ENCODE data around the gene UXS1. TPM values are rescaled to one million over a fixed set of nuclear protein-coding genes. Genes with fewer than 3 reads are reported as not detected.
"Not testable (repeated sequence)": the region's sequence is repeated elsewhere in the genome, so short reads cannot be mapped to it uniquely, and the experiment has no call there.

Gene UXS1
- total RNA-seq, 1 experiment from 2014 or later = 20.9 TPM

DNA sequence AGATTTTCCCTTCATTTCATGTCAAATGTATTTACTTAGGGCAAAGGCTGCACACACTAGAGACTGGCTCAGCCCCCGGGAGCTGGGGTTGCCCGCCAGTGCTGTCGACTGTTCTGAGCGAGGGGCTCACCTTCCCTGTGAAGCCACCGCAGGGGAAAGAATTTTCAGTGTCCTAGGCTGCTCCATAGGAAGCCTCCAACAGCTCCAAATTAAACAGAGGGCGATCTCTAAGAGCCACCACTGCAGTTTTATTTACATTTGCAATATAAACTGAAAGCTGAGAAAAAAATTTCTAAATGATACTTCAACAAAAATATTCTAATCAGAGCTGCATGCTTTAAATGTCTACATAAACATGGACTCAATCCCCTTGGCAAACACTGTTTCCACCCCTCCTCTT is 54.0 kb downstream of the UXS1 start:
- Histone ChIP-seq H3K36me3 (replicated peaks; ENCODE audit: control insufficient read depth, insufficient read depth, low read length) (peaks cover 6% of the 10 kb centered on the region), H3K27me3 (ENCODE audit: control insufficient read depth, insufficient read depth, low read length) (no peaks in the 10 kb centered on the region), H3K4me3 (ENCODE audit: insufficient read depth, low read depth, low read length) (no peak overlapping the region)
- DNase-seq = no peak

DNA sequence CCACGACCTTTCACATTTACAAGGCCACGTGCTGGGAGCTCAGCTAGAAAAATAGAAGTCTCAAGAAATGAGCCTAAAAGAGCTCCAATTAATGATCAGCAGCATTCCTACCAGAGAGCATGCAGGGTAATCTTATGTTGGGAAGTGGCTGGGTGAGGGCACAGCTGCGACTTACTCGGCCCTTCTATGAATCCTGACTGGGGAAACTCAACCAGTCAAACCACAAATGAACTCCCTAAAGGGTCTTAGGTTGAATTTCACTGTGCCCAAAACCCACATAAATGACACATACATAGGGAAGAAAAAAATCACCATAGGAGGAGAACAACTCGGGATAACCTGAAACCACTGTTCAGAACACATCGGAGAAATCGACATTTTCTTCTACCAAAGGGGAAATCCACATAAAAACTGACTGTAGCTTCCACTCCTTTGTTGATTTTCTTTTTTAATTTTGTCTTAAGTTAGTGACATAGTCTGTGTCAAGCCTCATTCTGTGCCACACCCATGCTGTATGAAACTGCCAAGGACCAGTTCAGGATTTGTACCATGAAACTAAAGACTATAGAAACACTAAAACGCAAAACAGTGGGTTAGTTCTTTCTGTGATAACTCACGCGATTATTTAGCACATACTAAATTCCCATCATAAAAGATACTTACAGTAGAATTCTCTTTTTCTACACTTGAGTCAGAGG is 54.7 kb downstream of the UXS1 start:
- Histone ChIP-seq H3K36me3 (replicated peaks; ENCODE audit: control insufficient read depth, insufficient read depth, low read length) (peaks cover 6% of the 10 kb centered on the region), H3K4me3 (ENCODE audit: insufficient read depth, low read depth, low read length) (no peak overlapping the region), H3K27me3 (ENCODE audit: control insufficient read depth, insufficient read depth, low read length) (no peaks in the 10 kb centered on the region)
- DNase-seq = no peak

DNA sequence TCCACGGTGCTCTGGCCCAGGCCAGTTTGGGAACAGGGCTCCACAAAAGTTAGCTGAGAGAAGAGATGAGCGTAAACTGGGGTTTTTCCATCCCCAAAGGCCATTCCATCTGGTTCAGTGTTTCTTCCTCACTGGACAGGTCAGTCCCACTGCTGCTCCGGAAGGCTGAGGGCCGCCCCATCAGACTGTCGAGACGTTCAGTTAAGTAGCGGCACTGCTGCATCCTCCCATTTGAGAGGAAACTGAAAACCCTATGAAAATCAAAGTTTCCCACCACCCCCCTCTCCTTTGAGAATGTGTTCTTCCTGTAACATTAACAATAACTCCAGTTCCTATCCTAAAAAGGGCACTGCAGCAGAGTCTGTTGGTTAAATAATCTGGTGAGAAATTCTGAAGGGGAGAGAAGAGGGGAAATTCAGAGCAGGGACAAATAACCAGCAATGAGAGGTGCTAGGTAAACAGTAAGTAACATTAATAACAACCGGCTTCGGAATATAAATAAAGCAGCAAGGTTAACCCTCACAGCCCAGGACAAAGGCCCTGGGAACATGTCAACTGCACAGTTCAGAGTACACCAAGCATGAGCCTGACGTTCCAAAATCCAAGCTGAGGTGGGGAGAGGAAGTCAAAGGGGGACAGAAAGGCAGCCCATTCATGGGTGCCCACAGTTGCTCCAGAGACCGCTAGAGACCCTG is 55.4 kb downstream of the UXS1 start:
- Histone ChIP-seq H3K36me3 (replicated peaks; ENCODE audit: control insufficient read depth, insufficient read depth, low read length) (peaks cover 5% of the 10 kb centered on the region), H3K27me3 (ENCODE audit: control insufficient read depth, insufficient read depth, low read length) (no peaks in the 10 kb centered on the region), H3K4me3 (ENCODE audit: insufficient read depth, low read depth, low read length) (no peak overlapping the region)
- no peak for DNase-seq

DNA sequence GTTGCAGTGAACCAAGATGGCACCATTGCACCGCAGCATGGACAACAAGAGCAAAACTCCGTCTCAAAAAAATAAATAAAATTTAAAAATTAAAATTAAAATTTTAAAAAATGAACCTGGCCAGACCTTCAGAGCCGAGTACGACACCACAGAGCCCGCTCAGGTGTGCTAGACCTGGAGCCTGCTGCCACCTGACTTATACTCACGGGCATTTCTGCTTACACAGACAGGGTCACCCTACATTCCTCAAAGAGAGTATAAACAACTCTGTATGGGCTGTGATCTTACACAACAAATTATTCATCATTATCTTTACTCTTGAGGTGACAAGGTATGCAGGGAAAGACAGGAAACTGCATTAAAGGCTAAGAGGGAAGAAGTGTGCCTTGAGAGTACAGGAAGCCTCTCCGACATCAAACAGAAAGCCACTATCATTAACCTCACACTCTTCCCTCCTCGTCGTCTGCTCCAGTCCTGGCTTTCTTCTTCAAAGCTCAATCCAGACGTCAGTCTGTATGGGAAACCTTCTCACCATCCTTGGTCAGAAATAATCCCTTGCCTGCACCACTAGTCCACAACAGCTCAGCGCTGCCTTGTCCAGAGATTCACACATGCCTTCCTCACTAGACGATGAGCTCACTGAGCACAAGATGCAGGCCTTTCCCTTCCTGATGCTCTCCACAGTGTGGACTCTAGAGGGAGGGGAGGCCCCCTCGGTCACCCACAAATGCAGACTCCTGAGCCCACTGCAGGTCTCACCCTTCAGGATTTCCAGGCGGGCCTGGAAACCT is 56.2 kb downstream of the UXS1 start:
- H3K36me3 ChIP-seq (replicated peaks; ENCODE audit: control insufficient read depth, insufficient read depth, low read length) = peaks cover 3% of the 10 kb centered on the region
- H3K4me3 ChIP-seq (ENCODE audit: insufficient read depth, low read depth, low read length) = no peak overlapping the region
- DNase-seq = no peak
- no peaks in the 10 kb centered on the region for H3K27me3 ChIP-seq (ENCODE audit: control insufficient read depth, insufficient read depth, low read length)

DNA sequence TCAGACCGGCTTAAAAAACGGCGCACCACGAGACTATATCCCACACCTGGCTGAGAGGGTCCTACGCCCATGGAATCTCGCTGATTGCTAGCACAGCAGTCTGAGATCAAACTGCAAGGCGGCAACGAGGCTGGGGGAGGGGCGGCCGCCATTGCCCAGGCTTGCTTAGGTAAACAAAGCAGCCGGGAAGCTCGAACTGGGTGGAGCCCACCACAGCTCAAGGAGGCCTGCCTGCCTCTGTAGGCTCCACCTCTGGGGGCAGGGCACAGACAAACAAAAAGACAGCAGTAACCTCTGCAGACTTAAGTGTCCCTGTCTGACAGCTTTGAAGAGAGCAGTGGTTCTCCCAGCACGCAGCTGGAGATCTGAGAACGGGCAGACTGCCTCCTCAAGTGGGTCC is 62.9 kb downstream of the UXS1 start:
- DNase-seq; H3K36me3 ChIP-seq (replicated peaks; ENCODE audit: control insufficient read depth, insufficient read depth, low read length); H3K27me3 ChIP-seq (ENCODE audit: control insufficient read depth, insufficient read depth, low read length): not testable (repeated sequence)
- peak overlapping the region; percentile 10; the same call in 1 of the 2 replicates for H3K4me3 ChIP-seq (ENCODE audit: insufficient read depth, low read depth, low read length)

DNA sequence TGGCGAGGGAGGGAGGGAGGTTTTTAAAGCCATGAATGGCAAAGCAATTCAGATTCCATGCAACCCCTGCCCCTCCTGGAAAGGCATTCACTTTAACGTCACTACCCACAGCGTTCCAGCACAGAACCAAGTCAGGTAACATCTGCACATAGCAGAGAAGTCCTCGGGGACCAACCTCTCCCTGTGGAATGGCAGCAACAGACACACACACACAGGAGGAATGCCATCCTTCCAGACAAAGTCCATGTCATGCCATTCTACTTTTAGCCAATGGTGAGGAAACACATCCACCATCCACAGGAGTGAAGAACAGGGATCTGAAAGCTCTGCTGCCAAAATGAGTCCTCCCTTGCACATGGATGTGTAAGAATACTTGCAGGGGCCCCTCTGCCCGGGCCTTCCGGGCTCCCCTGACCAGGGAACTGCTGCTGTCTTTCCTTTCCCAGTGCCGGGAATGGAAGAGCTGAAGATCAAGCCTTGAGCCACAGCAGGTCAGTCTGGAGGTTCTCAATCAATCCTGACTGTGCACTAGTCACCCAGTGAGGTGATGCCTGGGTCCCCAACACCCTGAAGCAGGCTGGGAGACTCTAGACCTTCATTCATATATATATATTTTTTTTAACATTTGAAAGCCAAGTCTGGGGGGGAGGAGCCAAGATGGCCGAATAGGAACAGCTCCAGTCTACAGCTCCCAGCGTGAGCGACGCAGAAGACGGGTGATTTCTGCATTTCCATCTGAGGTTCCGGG is 63.7 kb downstream of the UXS1 start:
- Histone ChIP-seq H3K27me3 (ENCODE audit: control insufficient read depth, insufficient read depth, low read length) (no peaks in the 10 kb centered on the region), H3K4me3 (ENCODE audit: insufficient read depth, low read depth, low read length) (peak overlapping the region; percentile 10; the same call in 1 of the 2 replicates), H3K36me3 (replicated peaks; ENCODE audit: control insufficient read depth, insufficient read depth, low read length) (peaks cover 1% of the 10 kb centered on the region)
- DNase-seq = no peak

DNA sequence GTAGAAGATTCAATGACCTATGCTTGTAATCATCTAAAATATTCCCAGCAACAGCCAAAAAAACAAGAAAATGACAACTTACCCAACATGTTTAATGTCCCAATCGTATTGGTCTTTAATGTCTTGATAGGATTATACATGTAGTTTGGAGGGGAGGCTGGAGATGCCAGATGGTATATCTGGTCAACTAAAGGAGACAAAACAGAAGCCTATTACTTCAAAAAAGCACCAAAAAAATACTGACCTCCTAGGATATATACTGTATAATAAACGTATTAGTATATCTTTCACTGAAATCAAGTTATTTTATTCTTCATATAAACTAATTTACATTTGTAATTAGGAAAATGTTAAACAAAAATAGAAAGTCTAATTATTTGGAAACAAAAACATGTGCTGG is 64.5 kb downstream of the UXS1 start:
- no peak for DNase-seq
- Histone ChIP-seq H3K27me3 (ENCODE audit: control insufficient read depth, insufficient read depth, low read length) (no peaks in the 10 kb centered on the region), H3K36me3 (replicated peaks; ENCODE audit: control insufficient read depth, insufficient read depth, low read length) (peaks cover 5% of the 10 kb centered on the region), H3K4me3 (ENCODE audit: insufficient read depth, low read depth, low read length) (no peak overlapping the region)

DNA sequence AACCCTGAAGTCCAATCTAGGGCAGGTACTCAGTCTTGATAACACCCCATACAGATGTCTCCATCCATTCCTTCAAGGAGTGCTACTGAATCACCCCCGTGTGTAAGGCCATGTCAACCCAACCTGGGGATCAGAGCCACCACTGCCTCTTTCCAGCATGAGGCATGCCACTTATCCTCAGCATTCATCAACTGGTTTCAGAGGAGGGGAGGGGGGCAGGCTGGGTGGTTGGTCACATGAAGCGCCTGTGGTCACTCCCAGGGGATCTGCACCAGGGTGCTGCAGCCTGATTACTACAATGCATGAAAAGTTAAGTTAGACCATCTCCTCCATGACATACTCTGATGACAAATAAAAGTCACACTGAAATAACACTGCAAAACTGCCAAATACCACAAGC is 65.0 kb downstream of the UXS1 start:
- peaks cover 5% of the 10 kb centered on the region for H3K36me3 ChIP-seq (replicated peaks; ENCODE audit: control insufficient read depth, insufficient read depth, low read length)
- DNase-seq = no peak
- no peaks in the 10 kb centered on the region for H3K27me3 ChIP-seq (ENCODE audit: control insufficient read depth, insufficient read depth, low read length)
- H3K4me3 ChIP-seq (ENCODE audit: insufficient read depth, low read depth, low read length) = no peak overlapping the region

DNA sequence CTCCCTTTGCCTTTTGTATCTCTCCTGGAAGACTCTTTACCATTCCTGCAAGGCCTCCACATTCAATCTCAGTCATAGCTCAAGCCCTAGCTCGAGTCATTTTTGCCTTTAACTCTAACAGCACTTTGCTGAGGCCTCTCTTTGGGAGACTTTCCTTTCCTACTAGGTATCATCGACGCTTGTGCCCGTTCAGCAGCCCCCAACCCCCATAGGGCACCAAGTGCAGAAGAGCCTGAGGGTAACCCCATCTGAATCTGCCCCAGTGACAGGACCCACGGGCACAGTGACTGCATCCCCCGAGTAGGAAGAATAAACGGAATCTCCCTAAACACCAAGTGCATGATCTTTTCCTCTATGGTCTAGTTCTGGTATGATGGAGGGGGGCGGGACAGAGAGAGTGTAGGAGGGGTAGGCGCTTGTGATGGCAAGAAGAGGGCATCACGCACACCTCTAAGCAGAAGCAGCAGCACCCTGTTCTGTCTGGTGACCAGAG is 66.3 kb downstream of the UXS1 start:
- Histone ChIP-seq H3K36me3 (replicated peaks; ENCODE audit: control insufficient read depth, insufficient read depth, low read length) (peaks cover 6% of the 10 kb centered on the region), H3K4me3 (ENCODE audit: insufficient read depth, low read depth, low read length) (no peak overlapping the region), H3K27me3 (ENCODE audit: control insufficient read depth, insufficient read depth, low read length) (no peaks in the 10 kb centered on the region)
- DNase-seq = no peak

DNA sequence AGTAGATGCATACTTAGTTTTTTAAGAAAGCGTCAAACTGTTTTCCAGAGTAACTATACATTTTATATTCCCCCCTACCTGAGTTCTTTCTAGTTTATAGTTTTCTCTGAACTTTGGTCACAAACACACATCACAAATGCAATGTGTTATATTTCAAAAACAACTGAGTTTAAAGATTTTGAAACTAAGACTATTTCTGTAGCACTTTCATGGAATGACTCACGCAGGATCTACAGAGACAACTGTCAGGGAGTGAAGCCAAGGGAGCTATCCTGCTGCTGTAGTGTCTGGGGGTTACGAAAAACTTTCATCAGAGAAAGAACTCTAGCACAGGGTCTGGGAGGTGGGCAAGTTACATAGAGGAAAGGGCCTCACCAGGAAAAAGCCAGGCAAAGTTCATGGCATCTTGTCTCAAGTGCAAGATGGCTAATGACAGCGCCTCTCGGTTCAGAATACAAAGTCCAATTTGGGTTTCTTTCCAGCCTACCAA is 66.8 kb downstream of the UXS1 start:
- DNase-seq = no peak
- Histone ChIP-seq H3K27me3 (ENCODE audit: control insufficient read depth, insufficient read depth, low read length) (no peaks in the 10 kb centered on the region), H3K36me3 (replicated peaks; ENCODE audit: control insufficient read depth, insufficient read depth, low read length) (peaks cover 9% of the 10 kb centered on the region), H3K4me3 (ENCODE audit: insufficient read depth, low read depth, low read length) (no peak overlapping the region)

DNA sequence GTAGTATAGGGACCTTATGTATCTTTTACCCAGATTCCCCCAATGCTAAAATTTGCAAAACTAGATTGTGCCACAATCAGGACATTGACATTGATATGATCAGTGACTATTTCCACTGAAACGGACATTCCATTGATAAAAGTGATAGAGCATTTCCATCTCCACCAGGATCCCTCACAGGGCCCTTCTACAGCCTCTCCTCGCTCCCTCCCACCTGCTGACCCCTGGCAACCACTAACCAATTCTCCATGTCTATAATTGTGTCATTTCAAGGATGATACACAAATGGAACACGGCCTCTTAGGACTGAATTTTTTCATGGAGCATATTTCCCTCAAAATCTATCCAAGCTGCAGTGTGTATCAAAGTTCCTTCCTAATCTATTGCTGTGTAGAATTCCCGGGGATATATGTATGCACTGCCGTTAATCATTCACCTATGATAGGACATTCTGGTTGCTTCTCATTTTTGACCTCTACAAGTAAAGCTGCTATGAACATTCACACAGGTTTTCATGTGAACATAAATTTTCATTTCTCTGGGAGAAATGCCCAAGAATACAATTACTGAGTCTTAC is 67.3 kb downstream of the UXS1 start:
- Histone ChIP-seq H3K4me3 (ENCODE audit: insufficient read depth, low read depth, low read length) (no peak overlapping the region), H3K27me3 (ENCODE audit: control insufficient read depth, insufficient read depth, low read length) (no peaks in the 10 kb centered on the region), H3K36me3 (replicated peaks; ENCODE audit: control insufficient read depth, insufficient read depth, low read length) (peaks cover 11% of the 10 kb centered on the region)
- no peak for DNase-seq

DNA sequence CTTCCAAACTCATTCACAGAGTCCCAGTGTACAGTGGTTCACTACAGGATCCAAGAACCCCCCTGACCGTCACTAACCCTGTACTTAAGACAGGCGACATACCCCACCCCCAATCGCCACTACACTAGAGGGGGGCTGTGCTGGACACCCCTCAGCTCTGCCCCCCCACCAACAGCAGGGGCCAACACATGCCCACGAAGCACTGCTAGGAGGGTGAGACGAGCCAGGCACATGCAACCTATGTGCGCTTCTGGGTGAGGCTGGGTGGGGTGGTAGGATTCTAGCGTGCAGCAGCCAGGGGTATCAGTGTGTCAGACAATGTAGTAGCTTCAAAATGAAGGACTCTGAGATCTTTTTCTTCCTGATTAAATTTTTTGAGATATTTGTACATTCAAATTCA is 67.8 kb downstream of the UXS1 start:
- H3K27me3 ChIP-seq (ENCODE audit: control insufficient read depth, insufficient read depth, low read length) = no peaks in the 10 kb centered on the region
- no peak for DNase-seq
- H3K36me3 ChIP-seq (replicated peaks; ENCODE audit: control insufficient read depth, insufficient read depth, low read length) = peaks cover 11% of the 10 kb centered on the region
- H3K4me3 ChIP-seq (ENCODE audit: insufficient read depth, low read depth, low read length) = no peak overlapping the region

DNA sequence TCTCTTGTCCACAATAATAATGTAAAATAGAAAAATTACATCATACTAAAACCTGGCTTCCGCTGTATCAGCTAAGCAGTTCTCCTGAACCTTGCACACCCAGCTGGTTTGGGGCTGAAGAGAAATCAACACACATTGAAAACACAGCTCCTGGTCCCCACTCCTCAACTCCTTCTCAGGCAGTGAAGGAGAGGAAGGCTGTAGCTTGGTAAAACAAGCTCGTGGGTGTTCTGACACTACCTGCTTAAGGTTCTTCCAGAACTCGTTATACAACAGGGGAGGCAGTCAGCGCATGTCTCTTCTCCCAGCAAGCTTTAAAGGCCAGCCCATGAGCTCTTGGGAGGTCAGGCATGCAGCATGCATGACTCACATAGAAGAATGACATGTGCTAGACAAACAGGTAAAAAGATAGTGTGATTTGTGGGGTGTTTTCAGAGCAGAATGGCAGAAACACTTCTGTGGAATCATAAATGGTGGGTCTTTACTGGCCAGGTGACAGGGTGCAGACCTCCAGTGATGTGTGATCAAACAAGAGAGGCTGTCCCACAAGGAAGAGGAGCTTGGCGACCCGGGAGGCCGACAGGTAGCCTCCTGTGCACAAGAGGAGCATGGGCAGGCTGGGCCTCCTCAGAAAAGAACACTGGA is 69.1 kb downstream of the UXS1 start:
- H3K36me3 ChIP-seq (replicated peaks; ENCODE audit: control insufficient read depth, insufficient read depth, low read length) = peaks cover 15% of the 10 kb centered on the region
- H3K4me3 ChIP-seq (ENCODE audit: insufficient read depth, low read depth, low read length) = no peak overlapping the region
- DNase-seq = no peak
- no peaks in the 10 kb centered on the region for H3K27me3 ChIP-seq (ENCODE audit: control insufficient read depth, insufficient read depth, low read length)
